Ectodermal cell (in vitro differentiated cells): ENCODE data around the gene PIANP.
A peak's percentile ranks its signal among the peaks of the same experiment; 100 is the strongest.
"Not testable (repeated sequence)": the region's sequence is repeated elsewhere in the genome, so short reads cannot be mapped to it uniquely, and the experiment has no call there.

Source experiments
- H3K27ac ChIP-seq: 2 replicates; pipeline ENCODE4 v1.7.0; 2013; ENCODE audit warnings: mild to moderate bottlenecking, low read depth, low read length; ENCODE audit not compliant: insufficient read depth, poor library complexity, severe bottlenecking
- H3K27me3 ChIP-seq: 2 replicates; pipeline ENCODE4 v1.7.0; 2013; ENCODE audit warnings: mild to moderate bottlenecking, low read length; ENCODE audit not compliant: insufficient read depth, control insufficient read depth, poor library complexity, severe bottlenecking
- H3K36me3 ChIP-seq: one replicate; pipeline ENCODE4 v1.7.0; 2013; ENCODE audit warnings: low read length; ENCODE audit not compliant: control insufficient read depth, insufficient read depth
- H3K4me1 ChIP-seq: one replicate; pipeline ENCODE4 v1.7.0; 2013; ENCODE audit warnings: low read length; ENCODE audit not compliant: control insufficient read depth, insufficient read depth
- H3K4me3 ChIP-seq: 2 replicates; pipeline ENCODE4 v1.7.0; 2013; ENCODE audit warnings: low read depth, low read length, control low read depth; ENCODE audit not compliant: insufficient read depth
- H3K9me3 ChIP-seq: 2 replicates; pipeline ENCODE4 v1.7.0; 2013; ENCODE audit warnings: mild to moderate bottlenecking, low read length, moderate library complexity; ENCODE audit not compliant: control insufficient read depth
- WGBS, 2 experiments: methylation state at CpG; one replicate each; pipeline ENCODE4 v1.1.7; 2013; ENCODE audit warnings: missing lambda C conversion rate in 2 of 2; 5-methylcytosine and 5-hydroxymethylcytosine counted together

PIANP gene

DNA sequence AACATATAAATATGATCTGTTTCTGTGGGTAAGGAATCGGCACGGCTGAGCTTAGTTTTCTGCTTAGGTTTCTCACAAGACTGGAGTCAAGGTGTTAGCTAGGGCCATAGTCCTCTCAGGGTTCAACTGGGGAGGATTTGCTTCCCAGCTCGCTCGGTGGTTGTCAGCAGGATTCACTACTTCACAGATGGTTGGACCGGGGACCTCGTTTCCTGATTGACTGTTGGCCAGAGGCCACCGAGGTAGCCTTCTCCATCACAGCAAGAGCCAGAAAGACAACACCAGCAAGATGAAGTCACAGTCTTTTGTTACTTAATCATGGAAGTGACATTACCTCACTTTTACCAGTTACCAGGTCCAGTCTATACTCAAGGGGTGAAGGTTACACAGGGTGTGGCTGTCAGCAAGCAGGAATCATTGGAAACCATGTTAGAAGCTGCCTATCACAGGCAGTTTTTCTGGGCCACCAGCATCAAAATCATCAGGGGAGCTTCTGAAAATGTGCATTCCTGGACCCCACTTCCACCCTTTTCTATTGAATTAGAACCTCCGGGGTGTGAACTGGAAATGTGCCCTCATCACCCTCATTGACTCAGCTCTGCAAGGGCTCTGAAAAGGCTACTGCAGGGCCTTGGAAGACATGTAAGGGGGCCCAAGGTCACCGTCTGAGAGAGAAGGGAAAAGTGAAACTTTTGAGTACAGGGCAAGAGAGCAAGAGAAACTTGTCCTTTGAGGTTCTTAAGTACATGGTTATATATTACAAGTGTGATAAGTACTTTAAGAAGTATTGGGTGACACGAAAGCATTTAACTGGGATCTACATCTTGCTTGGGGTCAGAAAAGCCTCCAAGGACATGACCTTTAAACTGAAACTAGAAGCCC is 34.1 kb upstream of the PIANP start:
- H3K4me1 ChIP-seq: no peaks in the 10 kb centered on the region
- 91 to 94% methylated on average over 10 of the region's 10 CpGs for WGBS, 2 experiments
- H3K4me3 ChIP-seq: no peak overlapping the region
- peaks cover 11% of the 10 kb centered on the region for H3K36me3 ChIP-seq
- H3K27ac ChIP-seq: no peak overlapping the region
- no peaks in the 10 kb centered on the region for H3K27me3 ChIP-seq
- no peaks in the 10 kb centered on the region for H3K9me3 ChIP-seq

DNA sequence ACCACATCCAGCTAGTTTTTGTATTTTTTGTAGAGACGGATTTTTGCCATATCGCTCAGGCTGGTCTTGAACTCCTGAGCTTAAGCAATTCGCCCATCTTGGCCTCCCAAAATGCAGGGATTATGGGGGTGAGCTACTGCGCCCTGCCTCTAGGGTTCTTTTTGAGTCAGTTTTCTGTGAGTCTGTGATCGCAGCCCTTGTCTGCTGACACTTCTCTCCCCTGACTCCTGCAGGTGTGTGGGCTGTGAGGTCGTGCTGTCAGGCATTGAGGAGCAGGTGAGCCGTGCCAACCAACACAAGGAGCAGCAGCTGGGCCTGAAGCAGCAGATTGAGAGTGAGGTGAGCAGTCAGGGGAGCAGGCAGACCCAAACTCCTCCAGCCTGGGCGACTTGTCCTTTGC is 29.6 kb upstream of the PIANP start:
- Histone ChIP-seq H3K27me3 (no peaks in the 10 kb centered on the region), H3K4me3 (no peak overlapping the region), H3K4me1 (no peaks in the 10 kb centered on the region), H3K9me3 (no peaks in the 10 kb centered on the region), H3K27ac (no peak overlapping the region), H3K36me3 (peaks cover 25% of the 10 kb centered on the region)
- 92 to 93% methylated on average over 8 of the region's 8 CpGs for WGBS, 2 experiments

DNA sequence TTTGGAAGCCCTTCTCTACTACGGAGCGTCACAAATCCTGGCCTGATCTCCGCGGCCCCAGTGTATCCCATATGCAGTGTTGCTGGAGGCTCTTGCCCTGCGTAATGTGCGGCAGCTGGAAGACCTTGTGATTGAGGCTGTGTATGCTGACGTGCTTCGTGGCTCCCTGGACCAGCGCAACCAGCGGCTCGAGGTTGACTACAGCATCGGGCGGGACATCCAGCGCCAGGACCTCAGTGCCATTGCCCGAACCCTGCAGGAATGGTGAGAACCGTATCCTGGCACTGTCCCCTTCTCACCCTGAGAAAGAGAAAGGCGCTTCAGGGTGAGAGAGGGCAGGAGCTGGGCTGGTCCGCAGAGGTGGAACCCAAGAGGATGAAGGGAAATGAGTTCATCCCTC is 28.6 kb upstream of the PIANP start:
- H3K27me3 ChIP-seq: no peaks in the 10 kb centered on the region
- no peak overlapping the region for H3K27ac ChIP-seq
- H3K9me3 ChIP-seq: no peaks in the 10 kb centered on the region
- H3K4me3 ChIP-seq: no peak overlapping the region
- WGBS, 2 experiments: 94 to 97% methylated on average over 18 of the region's 18 CpGs
- H3K36me3 ChIP-seq: peaks cover 25% of the 10 kb centered on the region
- H3K4me1 ChIP-seq: peaks cover 9% of the 10 kb centered on the region

DNA sequence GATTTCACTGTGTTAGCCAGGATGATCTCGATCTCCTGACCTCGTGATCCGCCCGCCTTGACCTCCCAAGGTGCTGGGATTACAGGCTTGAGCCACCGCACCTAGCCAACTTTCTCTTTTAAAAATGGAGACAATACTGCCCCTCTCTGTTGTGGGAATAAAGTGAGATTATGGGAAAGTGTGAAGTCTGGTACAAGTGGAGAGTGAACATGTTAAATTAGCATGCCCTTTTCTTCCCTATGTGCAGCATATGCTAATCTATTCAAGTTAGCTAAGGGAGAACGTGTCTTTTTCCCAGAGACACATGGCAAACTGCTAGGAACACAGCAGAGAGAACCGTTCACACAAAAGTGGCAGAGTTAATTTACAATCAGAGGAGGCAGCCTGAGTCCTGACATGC is 24.7 kb upstream of the PIANP start:
- WGBS, 2 experiments: 90% methylated on average over 7 of the region's 7 CpGs
- no peak overlapping the region for H3K4me3 ChIP-seq
- peaks cover 19% of the 10 kb centered on the region for H3K36me3 ChIP-seq
- peaks cover 9% of the 10 kb centered on the region for H3K4me1 ChIP-seq
- no peak overlapping the region for H3K27ac ChIP-seq
- H3K9me3 ChIP-seq: no peaks in the 10 kb centered on the region
- H3K27me3 ChIP-seq: peaks cover 3% of the 10 kb centered on the region

DNA sequence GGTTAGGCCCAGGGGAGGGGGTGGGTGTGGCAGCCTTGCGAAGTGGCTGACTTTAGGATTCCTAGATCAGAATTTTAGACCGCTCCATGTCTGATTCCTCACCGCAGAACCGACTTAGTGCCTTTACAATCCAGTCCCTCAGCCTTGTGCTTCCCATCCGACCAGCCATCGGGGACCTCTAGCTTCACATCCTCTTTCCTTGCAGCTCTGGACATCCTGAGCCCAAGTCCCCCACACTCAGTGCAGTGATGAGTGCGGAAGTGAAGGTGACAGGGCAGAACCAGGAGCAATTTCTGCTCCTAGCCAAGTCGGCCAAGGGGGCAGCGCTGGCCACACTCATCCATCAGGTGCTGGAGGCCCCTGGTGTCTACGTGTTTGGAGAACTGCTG is 23.8 kb upstream of the PIANP start:
- 27 to 28% methylated on average over 10 of the region's 10 CpGs for WGBS, 2 experiments
- Histone ChIP-seq H3K9me3 (no peaks in the 10 kb centered on the region), H3K27ac (peak overlapping the region; percentile 69), H3K4me3 (peak overlapping the region; percentile 60), H3K27me3 (peaks cover 3% of the 10 kb centered on the region), H3K36me3 (peaks cover 11% of the 10 kb centered on the region), H3K4me1 (peaks cover 9% of the 10 kb centered on the region)

DNA sequence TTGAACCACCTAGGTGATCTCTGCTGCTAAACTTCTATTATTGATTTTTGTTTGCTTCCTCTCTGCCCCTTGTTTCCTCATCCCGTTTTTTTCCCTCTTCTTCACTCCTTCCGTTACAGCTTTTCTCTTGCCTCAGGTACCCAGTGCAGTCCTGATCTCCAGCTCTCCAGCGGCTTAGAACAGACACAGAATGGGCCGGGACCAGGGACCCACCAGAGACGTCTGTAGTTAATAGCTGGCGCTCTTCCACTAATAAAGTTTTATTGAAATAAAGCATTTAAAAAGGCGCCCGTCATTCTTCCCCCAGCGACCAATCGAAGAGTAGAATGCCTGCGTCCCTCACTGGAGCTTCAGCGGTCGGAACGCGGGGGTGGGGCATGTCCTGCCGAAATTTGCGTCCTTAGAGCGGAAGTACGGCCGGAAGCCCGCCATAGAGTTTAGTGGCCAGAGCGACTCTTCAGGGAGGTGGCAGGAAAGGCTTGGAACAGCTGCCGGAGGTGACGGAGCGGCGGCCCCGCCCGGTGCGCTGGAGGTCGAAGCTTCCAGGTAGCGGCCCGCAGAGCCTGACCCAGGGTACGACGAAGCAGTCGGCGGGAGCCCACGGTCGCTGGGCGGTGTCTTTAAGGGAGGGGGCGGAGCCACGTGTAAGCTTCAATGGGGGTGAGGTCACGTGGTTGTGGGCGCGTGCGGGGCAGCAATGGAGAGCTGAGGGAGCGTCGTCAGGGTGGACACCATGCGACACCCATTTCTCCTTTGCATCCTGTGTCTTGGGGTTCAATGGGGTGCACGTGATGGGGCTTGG is 23.2 kb upstream of the PIANP start, which contains the start of gene COPS7A:
COPS7A (plus strand) TSS at position 440 of the 802 bp plus-strand sequence. CDS start 611 bp downstream, outside the sequence.
- no peaks in the 10 kb centered on the region for H3K9me3 ChIP-seq
- peaks cover 3% of the 10 kb centered on the region for H3K27me3 ChIP-seq
- H3K4me1 ChIP-seq: peaks cover 9% of the 10 kb centered on the region
- 0 to 1% methylated on average over 49 of the region's 49 CpGs for WGBS, 2 experiments
- peak within 1 kb of the TSS; percentile 69 for H3K27ac ChIP-seq
- H3K4me3 ChIP-seq: peak within 1 kb of the TSS; percentile 60
- H3K36me3 ChIP-seq: peaks cover 6% of the 10 kb centered on the region

DNA sequence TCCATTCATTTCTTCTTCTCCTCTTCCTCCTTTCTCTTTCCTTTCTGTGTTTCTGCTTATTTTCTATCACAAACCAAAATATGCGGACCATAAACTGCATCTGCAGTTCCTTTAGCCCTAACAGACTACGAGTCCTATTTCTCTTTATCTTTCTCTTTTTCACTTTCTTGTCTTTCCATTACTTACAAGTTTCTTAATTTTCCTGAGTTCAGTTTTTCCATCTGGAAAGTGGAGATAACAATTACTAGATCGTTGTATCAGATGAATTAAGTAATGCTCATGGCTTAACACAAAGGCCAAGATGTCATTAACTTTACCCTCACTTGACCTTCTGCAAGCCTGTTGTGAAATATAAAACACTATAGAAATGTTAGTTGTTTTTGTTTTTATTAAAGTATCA is 22.2 kb upstream of the PIANP start:
- 95 to 99% methylated on average over 2 to 3 of the region's 3 CpGs for WGBS, 2 experiments
- Histone ChIP-seq H3K4me3 (peak overlapping the region; percentile 60), H3K27ac (no peak overlapping the region)

DNA sequence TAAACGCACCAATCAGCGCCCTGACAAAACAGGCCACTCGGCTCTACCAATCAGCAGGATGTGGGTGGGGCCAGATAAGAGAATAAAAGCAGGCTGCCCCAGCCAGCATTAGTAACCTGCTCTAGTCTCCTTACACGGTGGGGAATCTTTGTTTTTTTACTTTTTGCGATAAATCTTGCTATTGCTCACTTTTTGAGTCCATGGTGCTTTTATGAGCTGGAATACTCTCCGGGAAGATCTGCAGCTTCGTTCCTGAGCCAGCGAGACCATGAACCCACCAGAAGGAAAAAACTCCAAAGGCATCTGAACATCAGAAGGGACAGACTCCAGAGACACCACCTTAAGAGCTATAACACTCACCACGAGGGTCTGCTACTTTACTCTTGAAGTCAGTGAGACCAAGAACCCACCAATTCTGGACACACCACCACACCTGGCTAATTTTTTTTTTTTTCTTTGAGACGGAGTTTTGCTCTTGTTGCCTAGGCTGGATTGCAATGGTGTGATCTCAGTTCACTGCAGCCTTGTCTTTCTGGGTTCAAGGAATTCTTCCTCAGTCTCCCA is 16.3 kb upstream of the PIANP start:
- peaks cover 3% of the 10 kb centered on the region for H3K27me3 ChIP-seq
- H3K36me3 ChIP-seq: no peaks in the 10 kb centered on the region
- no peak overlapping the region for H3K4me3 ChIP-seq
- no peaks in the 10 kb centered on the region for H3K9me3 ChIP-seq
- 88 to 89% methylated on average over 10 of the region's 10 CpGs for WGBS, 2 experiments
- H3K4me1 ChIP-seq: no peaks in the 10 kb centered on the region
- H3K27ac ChIP-seq: no peak overlapping the region

More for the DNA sequence above, 22.2 kb upstream of the PIANP start:
- H3K36me3 ChIP-seq: no peaks in the 10 kb centered on the region
- H3K27me3 ChIP-seq: peaks cover 3% of the 10 kb centered on the region
- H3K4me1 ChIP-seq: peaks cover 9% of the 10 kb centered on the region
- H3K9me3 ChIP-seq: no peaks in the 10 kb centered on the region

DNA sequence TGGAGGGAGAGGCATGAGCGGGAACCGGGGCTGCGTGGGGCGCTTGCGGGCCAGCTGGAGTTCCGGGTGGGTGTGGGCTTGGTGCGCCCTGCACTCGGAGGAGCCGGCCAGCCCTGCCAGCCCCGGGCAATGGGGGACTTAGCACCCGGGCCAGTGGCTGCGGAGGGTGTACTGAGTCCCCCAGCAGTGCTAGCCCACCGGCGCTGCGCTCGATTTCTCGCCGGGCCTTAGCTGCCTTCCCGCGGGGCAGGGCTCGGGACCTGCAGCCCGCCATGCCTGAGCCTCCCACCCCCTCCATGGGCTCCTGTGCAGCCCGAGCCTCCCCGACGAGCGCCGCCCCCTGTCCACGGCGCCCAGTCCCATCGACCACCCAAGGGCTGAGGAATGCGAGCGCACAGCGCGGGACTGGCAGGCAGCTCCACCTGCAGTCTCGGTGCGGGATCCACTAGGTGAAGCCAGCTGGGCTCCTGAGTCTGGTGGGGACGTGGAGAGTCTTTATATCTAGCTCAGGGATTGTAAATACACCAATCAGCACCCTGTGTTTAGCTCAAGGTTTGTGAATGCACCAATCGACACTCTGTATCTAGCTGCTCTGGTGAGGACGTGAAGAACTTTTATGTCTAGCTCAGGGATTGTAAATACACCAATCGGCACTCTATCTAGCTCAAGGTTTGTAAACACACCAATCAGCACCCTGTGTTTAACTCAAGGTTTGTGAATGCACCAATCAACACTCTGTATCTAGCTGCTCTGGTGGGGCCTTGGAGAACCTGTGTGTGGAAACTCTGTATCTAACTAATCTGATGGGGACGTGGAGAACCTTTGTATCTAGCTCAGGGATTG is 15.6 kb upstream of the PIANP start:
- H3K27ac ChIP-seq, H3K9me3 ChIP-seq, H3K36me3 ChIP-seq, H3K4me1 ChIP-seq, H3K4me3 ChIP-seq, H3K27me3 ChIP-seq: not testable (repeated sequence)
- WGBS, 2 experiments: 90 to 94% methylated on average over 32 to 35 of the region's 41 CpGs
